Smooth muscle cell (in vitro differentiated cells): ENCODE measurements around the gene WDR91. TPM values are rescaled to one million over a fixed set of nuclear protein-coding genes. Genes with fewer than 3 reads are reported as not detected.

Experiments used
- DNase-seq: peaks from one replicate; lab custom pipeline; 2025; ENCODE audit not compliant: unreplicated experiment; lab: John Stamatoyannopoulos, UW
- H2AFZ ChIP-seq: fragments of 200-600 bp; sonication (generic); 2 replicates; pipeline ENCODE4 v1.6.0; 2016; ENCODE audit warnings: antibody characterized with exemption, low read depth, mild to moderate bottlenecking
- H3F3A ChIP-seq: fragments of 200-600 bp; sonication (generic); 2 replicates; pipeline ENCODE4 v1.6.0; 2017; ENCODE audit warnings: antibody characterized with exemption, low read depth
- H3K27ac ChIP-seq: fragments of 200-600 bp; sonication (generic); 2 replicates; pipeline ENCODE4 v1.5.1; 2016; ENCODE audit warnings: low read depth, mild to moderate bottlenecking
- H3K27me3 ChIP-seq: fragments of 200-600 bp; sonication (generic); 2 replicates; pipeline ENCODE4 v1.6.1; 2016; ENCODE audit warnings: low read depth, mild to moderate bottlenecking
- H3K36me3 ChIP-seq: fragments of 200-600 bp; sonication (generic); 2 replicates; pipeline ENCODE4 v1.5.1; 2016; ENCODE audit warnings: low read depth
- H3K4me1 ChIP-seq: fragments of 200-600 bp; sonication (generic); 2 replicates; pipeline ENCODE4 v1.5.1; 2016; ENCODE audit warnings: low read depth
- H3K4me2 ChIP-seq: fragments of 200-600 bp; sonication (generic); 2 replicates; pipeline ENCODE4 v1.6.0; 2016; ENCODE audit warnings: mild to moderate bottlenecking
- H3K4me3 ChIP-seq: fragments of 200-600 bp; sonication (generic); 2 replicates; pipeline ENCODE4 v1.5.1; 2016; ENCODE audit warnings: mild to moderate bottlenecking
- H3K79me2 ChIP-seq: fragments of 200-600 bp; sonication (generic); 2 replicates; pipeline ENCODE4 v1.6.0; 2016; ENCODE audit warnings: low read depth, mild to moderate bottlenecking
- H3K9ac ChIP-seq: fragments of 200-600 bp; sonication (generic); 2 replicates; pipeline ENCODE4 v1.6.0; 2016; ENCODE audit warnings: low read depth
- H3K9me3 ChIP-seq: fragments of 200-600 bp; sonication (generic); replicated peaks from 2 replicates; pipeline ENCODE4 v1.5.1; 2016; ENCODE audit warnings: low read depth
- H4K20me1 ChIP-seq: fragments of 200-600 bp; sonication (generic); 2 replicates; pipeline ENCODE4 v1.6.0; 2016; ENCODE audit warnings: low read depth
- CTCF ChIP-seq: fragments of 200-600 bp; sonication (generic); IDR thresholded peaks from 2 replicates; pipeline ENCODE4 v1.5.1; 2017; ENCODE audit warnings: borderline replicate concordance, mild to moderate bottlenecking, antibody characterized with exemption; ENCODE audit not compliant: insufficient read depth, poor library complexity, severe bottlenecking
- WGBS: methylation state at CpG from one replicate; pipeline ENCODE4 v1.1.7; 2016; ENCODE audit warnings: low lambda C conversion rate; 5-methylcytosine and 5-hydroxymethylcytosine counted together
- polyA plus RNA-seq: library from polyadenylated mRNA; unstranded; fragments of >200 nt; fragmentation: Nextera tagmentation; extraction: Ambion mirVana; gene quantifications from 2 replicates; pipeline ENCODE4 v1.2.1, GENCODE V29; 2016
- total RNA-seq: library from RNA; depleted of rRNA; stranded (reverse); fragments of >200 nt; gene quantifications from 2 replicates; pipeline ENCODE4 v1.2.3, GENCODE V29; 2014

The WDR91 gene
- total and polyA plus RNA-seq, 2 experiments from 2014 or later = 6.6 to 6.8 TPM

- Histone ChIP-seq H3K9ac (no peak overlapping the region), H3K4me1 (peaks cover 13% of the 10 kb centered on the region), H3K9me3 (peaks cover 9% of the 10 kb centered on the region), H3K27me3 (no peaks in the 10 kb centered on the region), H3K79me2 (no peaks in the 10 kb centered on the region), H4K20me1 (no peaks in the 10 kb centered on the region), H3K4me2 (no peak overlapping the region), H3F3A (peaks cover 12% of the 10 kb centered on the region), H3K27ac (no peak overlapping the region), H2AFZ (no peak overlapping the region), H3K4me3 (no peak overlapping the region), H3K36me3 (no peaks in the 10 kb centered on the region)
- TF ChIP-seq CTCF = no peak
- 100% methylated on average over 1 of the region's 1 CpG for WGBS
- no peak for DNase-seq
Measured at GRCh38 chr7:135158141-135158655, 53.1 kb downstream of the WDR91 start.

GRCh38 chr7:135156290-135156689, 55.0 kb downstream of the WDR91 start:
- Histone ChIP-seq H3K27ac (no peak overlapping the region), H3K4me2 (no peak overlapping the region), H4K20me1 (no peaks in the 10 kb centered on the region), H3K27me3 (no peaks in the 10 kb centered on the region), H3K4me3 (no peak overlapping the region), H3K36me3 (no peaks in the 10 kb centered on the region), H3K79me2 (no peaks in the 10 kb centered on the region), H3K4me1 (peaks cover 13% of the 10 kb centered on the region), H3K9ac (no peak overlapping the region), H3F3A (peaks cover 11% of the 10 kb centered on the region), H2AFZ (no peak overlapping the region), H3K9me3 (peaks cover 9% of the 10 kb centered on the region)
- whole genome bisulfite sequencing = 84% methylated on average over 1 of the region's 1 CpG
- DNase-seq = no peak
- TF ChIP-seq CTCF = no peak

DNA sequence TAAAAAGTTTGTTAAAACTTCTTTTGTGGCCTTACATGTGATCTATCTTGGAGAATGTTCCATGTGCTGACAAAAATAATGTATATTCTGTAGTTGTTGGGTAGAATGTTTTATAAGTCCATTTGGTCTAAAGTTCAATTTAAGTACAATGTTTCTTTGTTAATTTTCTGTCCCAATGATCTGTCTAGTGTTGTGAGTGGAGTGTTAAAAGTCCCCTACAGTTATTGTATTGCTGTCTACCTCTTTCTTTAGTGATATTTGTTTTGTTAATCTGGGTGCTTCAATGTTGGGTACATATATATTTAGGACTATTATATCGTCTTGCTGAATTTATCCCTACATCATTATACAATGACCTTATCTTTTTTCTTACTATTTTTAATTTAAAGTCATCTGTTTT, 56.6 kb downstream of the WDR91 start:
- no peak for DNase-seq
- Histone ChIP-seq H3K9me3 (peaks cover 9% of the 10 kb centered on the region), H3F3A (no peaks in the 10 kb centered on the region), H3K27ac (no peak overlapping the region), H4K20me1 (no peaks in the 10 kb centered on the region), H3K36me3 (no peaks in the 10 kb centered on the region), H3K4me2 (no peak overlapping the region), H3K4me1 (peaks cover 8% of the 10 kb centered on the region), H2AFZ (no peak overlapping the region), H3K9ac (no peak overlapping the region), H3K27me3 (no peaks in the 10 kb centered on the region), H3K4me3 (no peak overlapping the region), H3K79me2 (no peaks in the 10 kb centered on the region)
- 35% methylated on average over 1 of the region's 1 CpG for WGBS
- no peak for TF ChIP-seq CTCF

GRCh38 chr7:135152442-135152841, 58.9 kb downstream of the WDR91 start:
- TF ChIP-seq CTCF = no peak
- Histone ChIP-seq H4K20me1 (no peaks in the 10 kb centered on the region), H3K4me1 (no peaks in the 10 kb centered on the region), H3K4me2 (no peak overlapping the region), H3K4me3 (no peak overlapping the region), H2AFZ (no peak overlapping the region), H3K79me2 (no peaks in the 10 kb centered on the region), H3K9me3 (peaks cover 9% of the 10 kb centered on the region), H3K36me3 (no peaks in the 10 kb centered on the region), H3K27ac (no peak overlapping the region), H3F3A (no peaks in the 10 kb centered on the region), H3K9ac (no peak overlapping the region), H3K27me3 (no peaks in the 10 kb centered on the region)
- DNase-seq = no peak
- WGBS = 100% methylated on average over 1 of the region's 1 CpG
